Measurements from ENCODE around the gene CRIM1. TPM values are rescaled to one million over a fixed set of nuclear protein-coding genes. Genes with fewer than 3 reads are reported as not detected.
A peak's percentile ranks its signal among the peaks of the same experiment; 100 is the strongest.

The CRIM1 gene
- total and polyA plus RNA-seq, 2 donors (not counting 1 experiment from before 2014, with no cell fraction given), result 364 to 661 TPM

DNA sequence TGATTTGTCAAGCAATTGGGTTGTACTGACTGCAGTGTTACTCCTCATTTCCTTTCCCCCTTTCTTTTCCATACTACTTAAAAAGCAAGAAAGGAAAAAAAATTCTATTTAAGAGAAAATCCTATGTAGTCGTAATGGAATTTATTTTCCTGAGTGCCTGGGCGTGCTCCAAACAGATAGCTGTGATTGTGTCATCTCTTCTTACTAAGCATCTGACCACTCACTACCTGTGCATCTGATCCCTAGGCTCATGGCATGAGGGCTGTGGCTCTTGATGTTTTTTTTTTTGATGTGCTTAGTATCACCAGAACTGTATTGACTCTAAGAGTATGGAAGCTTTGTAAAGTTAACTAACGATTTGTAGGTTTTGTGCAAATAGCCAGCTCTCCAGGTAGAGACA lies 19.0 kb downstream of the CRIM1 start:
- peak in 1 of 2 donors; percentile 57 for DNase-seq (ENCODE audit: low read depth in 2 of 2)
- H3K27ac ChIP-seq (ENCODE audit: insufficient read depth, low read length), result no peak overlapping the region
- H3K9me3 ChIP-seq (ENCODE audit: control insufficient read depth, insufficient read depth, low read depth, low read length), result no peaks in the 10 kb centered on the region
- H3K27me3 ChIP-seq (ENCODE audit: control insufficient read depth, insufficient read depth, low read length), result no peaks in the 10 kb centered on the region
- no peak for TF ChIP-seq EZH2 (IDR thresholded peaks at IDR 0.05; ENCODE audit: low read length, missing control alignments)
- TF ChIP-seq, protein P1, sequence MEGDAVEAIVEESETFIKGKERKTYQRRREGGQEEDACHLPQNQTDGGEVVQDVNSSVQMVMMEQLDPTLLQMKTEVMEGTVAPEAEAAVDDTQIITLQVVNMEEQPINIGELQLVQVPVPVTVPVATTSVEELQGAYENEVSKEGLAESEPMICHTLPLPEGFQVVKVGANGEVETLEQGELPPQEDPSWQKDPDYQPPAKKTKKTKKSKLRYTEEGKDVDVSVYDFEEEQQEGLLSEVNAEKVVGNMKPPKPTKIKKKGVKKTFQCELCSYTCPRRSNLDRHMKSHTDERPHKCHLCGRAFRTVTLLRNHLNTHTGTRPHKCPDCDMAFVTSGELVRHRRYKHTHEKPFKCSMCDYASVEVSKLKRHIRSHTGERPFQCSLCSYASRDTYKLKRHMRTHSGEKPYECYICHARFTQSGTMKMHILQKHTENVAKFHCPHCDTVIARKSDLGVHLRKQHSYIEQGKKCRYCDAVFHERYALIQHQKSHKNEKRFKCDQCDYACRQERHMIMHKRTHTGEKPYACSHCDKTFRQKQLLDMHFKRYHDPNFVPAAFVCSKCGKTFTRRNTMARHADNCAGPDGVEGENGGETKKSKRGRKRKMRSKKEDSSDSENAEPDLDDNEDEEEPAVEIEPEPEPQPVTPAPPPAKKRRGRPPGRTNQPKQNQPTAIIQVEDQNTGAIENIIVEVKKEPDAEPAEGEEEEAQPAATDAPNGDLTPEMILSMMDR (conservative IDR thresholded peaks at IDR 0.05 in 1 of 2, IDR thresholded peaks at IDR 0.05 in 1 of 2; ENCODE audit: low read depth in 1 of 2, low read length in 2 of 2), result no peak
- no peak overlapping the region for H3K4me3 ChIP-seq (replicated peaks in 1 of 4; ENCODE audit: control extremely low read depth in 1 of 4, insufficient read depth in 1 of 4, low read depth in 3 of 4, low read length in 4 of 4)
- H2AFZ ChIP-seq (ENCODE audit: low read length), result no peak overlapping the region
- H4K20me1 ChIP-seq (ENCODE audit: control insufficient read depth, extremely low read depth, insufficient read depth, low read length), result no peaks in the 10 kb centered on the region
- peaks cover 97% of the 10 kb centered on the region for H3K79me2 ChIP-seq (ENCODE audit: control insufficient read depth, insufficient read depth, low read length)
- H3K9ac ChIP-seq (ENCODE audit: insufficient read depth, low read length), result no peak overlapping the region
- no peaks in the 10 kb centered on the region for H3K36me3 ChIP-seq (ENCODE audit: control insufficient read depth, insufficient read depth, low read length)
- no peak overlapping the region for H3K4me2 ChIP-seq (ENCODE audit: extremely low read depth, insufficient read depth, low read length)
- peaks cover 44% of the 10 kb centered on the region for H3K4me1 ChIP-seq (ENCODE audit: control insufficient read depth, extremely low read depth, insufficient read depth, low read length)

DNA sequence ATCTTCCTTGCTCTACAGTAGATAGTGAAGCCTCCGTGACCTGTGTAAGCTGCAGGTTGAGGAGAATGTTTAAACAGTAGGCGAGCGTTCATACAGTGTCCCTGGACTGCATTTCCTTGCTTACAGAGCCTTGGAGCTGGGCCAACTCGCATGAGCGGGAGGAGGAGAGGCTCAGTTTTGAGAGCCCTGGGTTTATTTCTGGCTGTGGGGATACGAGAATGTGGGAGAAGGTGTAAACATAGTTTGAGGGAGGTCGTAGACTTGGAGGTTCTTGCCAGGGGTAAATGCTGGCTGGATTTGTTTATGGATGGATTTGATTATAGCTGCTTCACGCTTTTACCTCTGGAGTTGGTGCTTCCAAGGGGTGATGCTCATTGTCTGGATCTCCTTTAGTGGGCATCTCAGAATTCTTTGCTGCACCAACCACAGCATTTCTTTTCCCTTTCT lies 20.8 kb downstream of the CRIM1 start:
- TF ChIP-seq EZH2 (IDR thresholded peaks at IDR 0.05; ENCODE audit: low read length, missing control alignments), result no peak
- Histone ChIP-seq H3K27ac (ENCODE audit: insufficient read depth, low read length) (peak overlapping the region; percentile 10), H3K4me3 (replicated peaks in 1 of 4; ENCODE audit: control extremely low read depth in 1 of 4, insufficient read depth in 1 of 4, low read depth in 3 of 4, low read length in 4 of 4) (no peak overlapping the region), H4K20me1 (ENCODE audit: control insufficient read depth, extremely low read depth, insufficient read depth, low read length) (no peaks in the 10 kb centered on the region), H3K9me3 (ENCODE audit: control insufficient read depth, insufficient read depth, low read depth, low read length) (no peaks in the 10 kb centered on the region), H2AFZ (ENCODE audit: low read length) (no peak overlapping the region), H3K4me1 (ENCODE audit: control insufficient read depth, extremely low read depth, insufficient read depth, low read length) (peaks cover 40% of the 10 kb centered on the region), H3K4me2 (ENCODE audit: extremely low read depth, insufficient read depth, low read length) (peak overlapping the region; percentile 6), H3K9ac (ENCODE audit: insufficient read depth, low read length) (no peak overlapping the region), H3K27me3 (ENCODE audit: control insufficient read depth, insufficient read depth, low read length) (no peaks in the 10 kb centered on the region), H3K36me3 (ENCODE audit: control insufficient read depth, insufficient read depth, low read length) (peaks cover 4% of the 10 kb centered on the region), H3K79me2 (ENCODE audit: control insufficient read depth, insufficient read depth, low read length) (peaks cover 95% of the 10 kb centered on the region)
- DNase-seq (ENCODE audit: low read depth in 2 of 2), result peak; percentile 53 to 65

DNA sequence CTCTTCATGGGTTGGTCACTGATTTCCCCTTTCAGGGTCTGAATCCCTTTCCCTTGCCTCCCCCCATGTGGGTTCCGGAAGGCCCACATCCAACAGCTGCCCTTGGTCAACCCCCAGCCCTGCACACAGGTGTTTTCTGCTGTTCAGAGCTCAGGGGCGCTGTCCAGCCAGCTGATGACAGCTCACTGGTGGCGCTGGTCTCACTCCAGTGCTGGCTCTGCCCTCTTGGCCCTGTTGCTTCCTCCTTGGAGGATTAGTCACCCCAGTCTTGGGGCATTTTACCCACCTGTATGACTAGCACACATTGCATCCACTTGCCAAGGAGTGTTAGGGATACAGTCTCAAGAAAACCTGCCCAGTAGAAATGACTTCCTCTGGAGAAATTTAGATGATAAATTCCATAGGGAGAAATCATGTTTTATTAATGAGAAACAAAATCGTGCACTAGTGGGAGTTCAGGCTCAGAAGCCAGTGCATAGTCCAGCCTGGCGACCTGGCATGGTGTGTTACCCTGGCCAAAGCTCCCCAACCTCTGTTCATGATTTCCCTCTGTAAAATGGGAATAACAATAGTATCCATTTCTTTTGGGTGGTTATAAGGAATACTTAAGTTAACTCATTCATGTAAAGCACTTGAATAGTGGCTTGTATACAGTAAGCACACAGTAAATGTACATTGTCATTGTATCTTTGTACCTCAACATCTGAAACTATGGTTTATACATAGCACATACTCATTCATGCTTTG lies 21.6 kb downstream of the CRIM1 start:
- Histone ChIP-seq H3K9me3 (ENCODE audit: control insufficient read depth, insufficient read depth, low read depth, low read length) (no peaks in the 10 kb centered on the region), H3K79me2 (ENCODE audit: control insufficient read depth, insufficient read depth, low read length) (peaks cover 96% of the 10 kb centered on the region), H2AFZ (ENCODE audit: low read length) (no peak overlapping the region), H3K4me2 (ENCODE audit: extremely low read depth, insufficient read depth, low read length) (no peak overlapping the region), H3K27ac (ENCODE audit: insufficient read depth, low read length) (peak overlapping the region; percentile 10), H3K4me3 (replicated peaks in 1 of 4; ENCODE audit: control extremely low read depth in 1 of 4, insufficient read depth in 1 of 4, low read depth in 3 of 4, low read length in 4 of 4) (no peak overlapping the region), H3K4me1 (ENCODE audit: control insufficient read depth, extremely low read depth, insufficient read depth, low read length) (peaks cover 40% of the 10 kb centered on the region), H3K36me3 (ENCODE audit: control insufficient read depth, insufficient read depth, low read length) (peaks cover 4% of the 10 kb centered on the region), H3K27me3 (ENCODE audit: control insufficient read depth, insufficient read depth, low read length) (no peaks in the 10 kb centered on the region), H3K9ac (ENCODE audit: insufficient read depth, low read length) (no peak overlapping the region), H4K20me1 (ENCODE audit: control insufficient read depth, extremely low read depth, insufficient read depth, low read length) (no peaks in the 10 kb centered on the region)
- DNase-seq (ENCODE audit: low read depth in 2 of 2), result peak in 1 of 2 donors; percentile 44
- no peak for TF ChIP-seq EZH2 (IDR thresholded peaks at IDR 0.05; ENCODE audit: low read length, missing control alignments)
- TF ChIP-seq, protein P1 (conservative IDR thresholded peaks at IDR 0.05 in 1 of 2, IDR thresholded peaks at IDR 0.05 in 1 of 2; ENCODE audit: low read depth in 1 of 2, low read length in 2 of 2), result no peak

Measured in fibroblast of lung (primary cell).